DOHH2 (cell line): Measurements from ENCODE around the gene SLC25A39.
"Not testable (repeated sequence)": the region's sequence is repeated elsewhere in the genome, so short reads cannot be mapped to it uniquely, and the experiment has no call there.

Source experiments
- H3F3A ChIP-seq: fragments of 200-600 bp; sonication (generic), shearing (Covaris generic); 2 replicates; pipeline ENCODE4 v1.6.0; 2016; ENCODE audit warnings: antibody characterized with exemption, mild to moderate bottlenecking; ENCODE audit not compliant: control insufficient read depth, insufficient read depth
- H3K27ac ChIP-seq: fragments of 200-600 bp; sonication (generic); 2 replicates; pipeline ENCODE4 v1.5.1; 2014; ENCODE audit warnings: low read depth, mild to moderate bottlenecking, low read length, moderate library complexity
- H3K27me3 ChIP-seq: fragments of 200-600 bp; sonication (generic); 2 replicates; pipeline ENCODE4 v1.6.1; 2014; ENCODE audit warnings: mild to moderate bottlenecking, low read length, mixed read lengths; ENCODE audit not compliant: control insufficient read depth
- H3K36me3 ChIP-seq: fragments of 200-600 bp; sonication (generic); 2 replicates; pipeline ENCODE4 v1.6.1; 2014; ENCODE audit warnings: mild to moderate bottlenecking, low read length, moderate library complexity, mixed read lengths; ENCODE audit not compliant: control insufficient read depth
- H3K4me1 ChIP-seq: fragments of 200-600 bp; sonication (generic); 2 replicates; pipeline ENCODE4 v1.6.1; 2014; ENCODE audit warnings: mild to moderate bottlenecking, low read length, mixed read lengths; ENCODE audit not compliant: control insufficient read depth
- H3K4me2 ChIP-seq: fragments of 200-600 bp; sonication (generic); 2 replicates; pipeline ENCODE4 v1.6.0; 2014; ENCODE audit warnings: mild to moderate bottlenecking, low read length, moderate library complexity
- H3K4me3 ChIP-seq: fragments of 200-600 bp; sonication (generic); 2 replicates; pipeline ENCODE4 v1.5.1; 2014; ENCODE audit warnings: mild to moderate bottlenecking, low read length, mixed read lengths
- H3K79me2 ChIP-seq: fragments of 200-600 bp; sonication (generic); 2 replicates; pipeline ENCODE4 v1.6.1; 2014; ENCODE audit warnings: mild to moderate bottlenecking, low read length, mixed read lengths; ENCODE audit not compliant: control insufficient read depth
- H3K9me2 ChIP-seq: fragments of 200-600 bp; sonication (generic); replicated peaks from 2 replicates; pipeline ENCODE4 v1.6.1; 2014; ENCODE audit warnings: mild to moderate bottlenecking, low read length, mixed read lengths; ENCODE audit not compliant: control insufficient read depth
- H3K9me3 ChIP-seq: fragments of 200-600 bp; sonication (generic); 2 replicates; pipeline ENCODE4 v1.6.1; 2014; ENCODE audit warnings: antibody characterized with exemption, low read length, mixed read lengths; ENCODE audit not compliant: control insufficient read depth, insufficient read depth
- H4K20me1 ChIP-seq: fragments of 200-600 bp; sonication (generic); 2 replicates; pipeline ENCODE4 v1.6.0; 2014; ENCODE audit warnings: low read depth, mild to moderate bottlenecking, antibody characterized with exemption, low read length, moderate library complexity; ENCODE audit not compliant: control insufficient read depth, insufficient read depth
- EZH2phosphoT487 ChIP-seq: fragments of 200-600 bp; sonication (generic); IDR thresholded peaks from 2 replicates; pipeline ENCODE4 v1.6.1; 2017; ENCODE audit warnings: borderline replicate concordance, mild to moderate bottlenecking, antibody characterized with exemption, low read length, moderate library complexity, mixed read lengths
- TF ChIP-seq, protein P1 (sequence below): fragments of 200-600 bp; sonication (generic); IDR thresholded peaks from one replicate; pipeline ENCODE4 v1.5.1; 2014; ENCODE audit warnings: antibody characterized with exemption, mild to moderate bottlenecking, low read depth, low read length; ENCODE audit not compliant: poor library complexity, severe bottlenecking

SLC25A39 gene

DNA sequence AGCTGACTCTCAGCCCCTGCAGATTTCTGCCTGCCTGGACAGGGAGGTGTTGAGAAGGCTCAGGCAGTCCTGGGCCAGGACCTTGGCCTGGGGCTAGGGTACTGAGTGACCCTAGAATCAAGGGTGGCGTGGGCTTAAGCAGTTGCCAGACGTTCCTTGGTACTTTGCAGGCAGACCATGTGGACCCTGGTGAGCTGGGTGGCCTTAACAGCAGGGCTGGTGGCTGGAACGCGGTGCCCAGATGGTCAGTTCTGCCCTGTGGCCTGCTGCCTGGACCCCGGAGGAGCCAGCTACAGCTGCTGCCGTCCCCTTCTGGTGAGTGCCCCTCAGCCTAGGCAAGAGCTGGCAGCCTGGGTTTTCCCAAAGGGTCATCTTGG is 24.4 kb upstream of the SLC25A39 start:
- no peaks in the 10 kb centered on the region for H3K9me2 ChIP-seq
- no peaks in the 10 kb centered on the region for H3K9me3 ChIP-seq
- TF ChIP-seq EZH2phosphoT487 = no peak
- TF ChIP-seq, protein P1, sequence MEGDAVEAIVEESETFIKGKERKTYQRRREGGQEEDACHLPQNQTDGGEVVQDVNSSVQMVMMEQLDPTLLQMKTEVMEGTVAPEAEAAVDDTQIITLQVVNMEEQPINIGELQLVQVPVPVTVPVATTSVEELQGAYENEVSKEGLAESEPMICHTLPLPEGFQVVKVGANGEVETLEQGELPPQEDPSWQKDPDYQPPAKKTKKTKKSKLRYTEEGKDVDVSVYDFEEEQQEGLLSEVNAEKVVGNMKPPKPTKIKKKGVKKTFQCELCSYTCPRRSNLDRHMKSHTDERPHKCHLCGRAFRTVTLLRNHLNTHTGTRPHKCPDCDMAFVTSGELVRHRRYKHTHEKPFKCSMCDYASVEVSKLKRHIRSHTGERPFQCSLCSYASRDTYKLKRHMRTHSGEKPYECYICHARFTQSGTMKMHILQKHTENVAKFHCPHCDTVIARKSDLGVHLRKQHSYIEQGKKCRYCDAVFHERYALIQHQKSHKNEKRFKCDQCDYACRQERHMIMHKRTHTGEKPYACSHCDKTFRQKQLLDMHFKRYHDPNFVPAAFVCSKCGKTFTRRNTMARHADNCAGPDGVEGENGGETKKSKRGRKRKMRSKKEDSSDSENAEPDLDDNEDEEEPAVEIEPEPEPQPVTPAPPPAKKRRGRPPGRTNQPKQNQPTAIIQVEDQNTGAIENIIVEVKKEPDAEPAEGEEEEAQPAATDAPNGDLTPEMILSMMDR = no peak
- no peaks in the 10 kb centered on the region for H4K20me1 ChIP-seq
- H3K79me2 ChIP-seq = peaks cover 25% of the 10 kb centered on the region
- peaks cover 21% of the 10 kb centered on the region for H3F3A ChIP-seq
- peaks cover 53% of the 10 kb centered on the region for H3K4me1 ChIP-seq
- H3K27me3 ChIP-seq = no peaks in the 10 kb centered on the region
- H3K4me3 ChIP-seq = peak overlapping the region; percentile 100
- H3K36me3 ChIP-seq = peaks cover 55% of the 10 kb centered on the region
- peak overlapping the region; percentile 100 for H3K4me2 ChIP-seq
- H3K27ac ChIP-seq = peak overlapping the region; percentile 86

GRCh38 chr17:44348234-44348987 is 23.8 kb upstream of the SLC25A39 start:
- Histone ChIP-seq H3K4me3 (peak overlapping the region; percentile 100), H3K27ac (peak overlapping the region; percentile 86), H3K27me3 (no peaks in the 10 kb centered on the region), H3K79me2 (peaks cover 25% of the 10 kb centered on the region), H3K36me3 (peaks cover 55% of the 10 kb centered on the region), H3K4me2 (peak overlapping the region; percentile 100), H4K20me1 (no peaks in the 10 kb centered on the region), H3K4me1 (peaks cover 55% of the 10 kb centered on the region), H3K9me3 (no peaks in the 10 kb centered on the region), H3K9me2 (no peaks in the 10 kb centered on the region), H3F3A (peaks cover 21% of the 10 kb centered on the region)
- TF ChIP-seq EZH2phosphoT487 = no peak
- TF ChIP-seq, protein P1 = no peak

GRCh38 chr17:44347206-44348055 is 22.8 kb upstream of the SLC25A39 start:
- peaks cover 46% of the 10 kb centered on the region for H3K36me3 ChIP-seq
- H3K4me3 ChIP-seq = peak overlapping the region; percentile 100
- H3K4me1 ChIP-seq = peaks cover 55% of the 10 kb centered on the region
- H3K9me3 ChIP-seq, H3K27me3 ChIP-seq, H3K9me2 ChIP-seq, H4K20me1 ChIP-seq: not testable (repeated sequence)
- H3K4me2 ChIP-seq = peak overlapping the region; percentile 100
- peak overlapping the region; percentile 86 for H3K27ac ChIP-seq
- H3F3A ChIP-seq = peaks cover 21% of the 10 kb centered on the region
- peaks cover 25% of the 10 kb centered on the region for H3K79me2 ChIP-seq
